Posterior vena cava (tissue), 2 donors: ENCODE data around the gene LRRC43. TPM values are rescaled to one million over a fixed set of nuclear protein-coding genes. Genes with fewer than 3 reads are reported as not detected.

ENCODE experiments used
- DNase-seq: peaks from one replicate; pipeline ENCODE4 v3.0.0-alpha.2; 2020; ENCODE audit warnings: low spot score
- intact Hi-C, 2 donors: fragments of 100-400 bp; cut with DNase I; formaldehyde crosslinking; loops; one replicate each; pipeline versions ENCODE4 v1.14.1 to v1.14.2; 2022 to 2023
- total RNA-seq, 2 donors: library from RNA; stranded (reverse); fragmentation: NEBNext Ultra II Directional; extraction: Animal tissue kit (Norgen Biotek cat#: 25700); gene quantifications; one replicate each; pipeline ENCODE4 v1.2.1, GENCODE V29; 2021
- donor health status: DM: yes; HTN: yes; CAD: no.
- donor health status: DM: yes; HTN: yes; CAD: no.

Gene LRRC43
- total RNA-seq, 2 donors from 2014 or later = 0.60 TPM; not detected in 1

DNA sequence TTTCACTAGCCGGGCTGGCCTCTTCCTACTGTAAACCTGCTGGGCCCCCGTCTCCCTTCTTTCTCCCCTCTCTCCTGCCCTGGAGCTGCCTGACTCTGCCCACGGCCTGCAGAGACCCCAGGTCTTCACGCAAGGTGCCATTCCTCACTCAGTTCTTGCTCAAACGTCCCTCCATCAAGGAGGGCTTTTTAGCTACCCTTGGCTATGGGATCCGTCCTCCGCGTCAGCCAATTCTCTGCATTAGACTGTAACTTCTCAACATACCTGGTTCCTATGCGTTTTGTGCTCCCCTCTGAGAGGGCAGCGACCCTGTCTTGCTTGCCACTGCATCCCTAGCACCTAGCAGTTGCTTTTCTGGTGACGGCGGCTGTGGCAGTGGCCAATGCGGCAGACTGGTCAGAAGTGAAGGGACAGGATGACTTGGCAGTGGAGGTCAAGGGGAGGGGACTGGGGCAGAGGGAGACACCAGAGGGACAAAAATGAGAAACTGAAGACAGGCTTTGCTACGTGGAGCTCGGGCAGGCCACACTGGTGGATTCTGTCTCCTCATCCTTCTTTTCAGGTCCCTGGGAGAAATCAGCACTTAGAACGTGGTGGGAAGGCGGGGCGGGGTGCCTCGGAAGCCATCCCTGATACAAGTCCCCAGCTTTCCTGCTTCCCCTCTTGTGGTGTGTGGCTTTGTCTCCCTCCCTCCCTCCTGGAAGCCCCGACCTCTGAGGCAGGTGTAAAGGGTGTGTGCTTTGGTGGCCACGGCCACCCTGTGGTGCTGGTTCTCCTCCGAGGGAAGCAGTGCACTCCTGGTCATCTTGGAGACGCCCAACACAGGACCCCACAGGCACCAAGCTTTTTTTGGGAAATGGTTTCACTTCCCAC, 22.4 kb downstream of the LRRC43 start:
- intact Hi-C loops = no loop called here
- peak; percentile 69 for DNase-seq

GRCh38 chr12:122206111-122206881, 23.4 kb downstream of the LRRC43 start:
- intact Hi-C loops = no loop called here
- DNase-seq = peak; percentile 46

GRCh38 chr12:122206976-122207375, 24.1 kb downstream of the LRRC43 start:
- peak; percentile 67 for DNase-seq
- intact Hi-C loops = no loop called here

DNA sequence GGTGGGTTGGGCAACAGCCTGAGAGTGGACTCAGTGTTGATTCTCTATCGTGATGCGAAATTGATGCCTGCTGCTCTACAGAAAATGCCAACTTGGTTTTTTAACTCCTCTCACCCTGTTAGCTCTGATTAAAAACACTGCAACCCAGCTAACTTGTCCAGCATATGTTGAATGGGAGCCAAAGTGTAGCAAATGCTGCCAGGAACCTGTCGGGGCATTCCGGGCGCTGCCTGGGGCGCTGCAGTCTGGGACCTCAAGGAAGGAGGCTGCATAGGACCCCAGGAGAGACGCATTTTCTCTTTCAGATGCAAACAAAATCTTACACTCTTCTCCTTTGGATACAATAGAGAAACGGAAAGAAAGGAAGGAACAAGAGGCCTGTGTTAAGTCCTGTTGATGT, 24.5 kb downstream of the LRRC43 start:
- intact Hi-C loops = no loop called here
- DNase-seq = peak; percentile 24

DNA sequence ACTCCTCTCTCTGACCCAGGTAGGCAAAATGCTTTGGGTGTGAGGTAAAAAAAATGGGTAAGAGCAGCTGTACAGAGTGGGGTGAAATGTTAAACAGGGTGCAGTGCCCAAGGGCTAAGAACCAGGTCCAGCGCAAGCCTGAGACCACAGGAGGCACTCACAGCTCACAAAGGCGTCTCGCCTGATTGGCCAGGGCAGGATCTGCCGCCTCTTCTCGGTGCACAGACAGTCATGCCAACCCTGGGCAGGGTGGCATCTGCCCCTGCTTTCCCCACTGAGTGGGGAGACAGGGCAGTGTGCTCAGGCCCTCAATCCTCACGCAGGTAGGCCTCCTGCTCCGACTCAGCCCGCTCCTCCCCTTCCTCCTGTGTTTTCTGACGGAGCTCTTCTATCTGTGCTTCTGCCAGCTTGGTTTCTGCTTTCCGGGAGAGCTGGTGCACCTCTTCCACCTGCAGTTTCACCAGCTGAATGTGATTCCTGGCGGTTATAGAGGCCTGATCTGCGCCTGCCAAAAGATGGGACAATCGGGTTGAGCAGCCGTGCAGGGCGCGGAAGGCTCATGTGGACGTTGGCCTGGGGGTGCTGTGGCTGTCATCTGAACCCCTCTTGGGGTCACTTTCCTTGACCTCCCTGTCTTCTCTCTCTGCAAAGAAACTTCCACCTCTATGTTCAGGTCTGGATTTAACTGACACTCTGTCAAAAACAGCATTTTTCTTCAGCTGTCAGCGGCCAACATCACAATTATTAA, 25.3 kb downstream of the LRRC43 start:
- peak; percentile 66 for DNase-seq
- intact Hi-C loops = no loop called here

DNA sequence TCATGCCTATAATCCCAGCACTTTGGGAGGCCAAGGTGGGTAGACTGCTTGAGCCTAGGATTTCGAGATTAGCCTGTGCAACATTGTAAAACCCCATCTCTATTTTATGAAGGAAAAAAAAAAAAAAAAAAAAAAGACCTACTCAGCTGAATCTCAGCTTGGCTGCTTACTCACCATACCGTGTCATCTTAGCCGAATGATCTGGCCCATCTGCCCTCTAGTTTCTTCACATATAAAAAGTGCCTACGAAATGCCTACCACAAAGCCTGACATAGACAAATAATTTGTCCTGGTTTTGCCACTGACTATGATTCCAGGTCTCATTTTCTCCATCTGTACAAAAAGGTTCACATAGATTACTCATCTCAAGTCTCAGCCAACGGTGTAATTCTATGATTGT, 32.8 kb downstream of the LRRC43 start:
- intact Hi-C loops = no loop called here
- no peak for DNase-seq

- intact Hi-C loops = no loop called here
- DNase-seq = no peak
These were observed 33.5 kb downstream of the LRRC43 start for GRCh38 chr12:122216445-122216844.

DNA sequence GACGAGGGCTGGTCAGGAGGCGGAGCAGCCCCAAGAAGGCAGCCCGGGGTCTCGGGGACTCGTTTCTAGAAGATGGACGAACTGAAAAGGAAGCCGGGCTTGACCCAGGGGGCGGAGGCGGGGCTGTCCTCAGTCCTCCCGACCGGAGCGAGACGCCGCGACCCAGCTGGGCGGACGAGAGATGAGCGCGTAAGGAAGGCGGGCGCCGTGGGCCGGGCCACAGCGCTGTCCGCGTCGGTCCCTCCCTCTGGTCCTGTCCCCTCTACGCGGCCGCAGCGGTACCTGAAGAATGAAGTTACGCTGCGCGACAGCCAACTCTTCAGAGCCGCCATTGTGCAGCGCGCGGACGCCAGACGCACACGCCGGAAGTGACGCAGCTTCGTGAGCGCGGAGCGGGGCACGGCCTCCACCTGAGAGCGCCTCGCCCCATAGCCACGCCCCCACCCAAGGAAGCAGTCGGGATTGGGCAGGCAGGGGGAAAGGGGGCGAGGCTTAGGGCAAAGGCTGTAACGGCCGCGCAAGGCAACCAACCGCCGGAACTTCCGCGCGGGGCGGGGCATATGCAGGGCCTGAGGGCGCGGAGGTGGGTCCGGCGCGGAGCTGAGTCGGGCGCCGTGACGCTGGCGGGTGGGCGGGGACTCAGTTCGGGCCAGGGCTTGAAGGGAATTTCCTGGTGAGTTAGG, 42.9 kb downstream of the LRRC43 start, which contains the start of gene DIABLO:
DIABLO (minus strand) TSS at position 370 of the 683 bp plus-strand sequence; CDS start at position 332, 38 bp downstream.
- DNase-seq = peak; percentile 100
- intact Hi-C loops = no loop called here

GRCh38 chr12:122226366-122227125, 43.6 kb downstream of the LRRC43 start:
- DNase-seq = no peak
- intact Hi-C loops = no loop called here

DNA sequence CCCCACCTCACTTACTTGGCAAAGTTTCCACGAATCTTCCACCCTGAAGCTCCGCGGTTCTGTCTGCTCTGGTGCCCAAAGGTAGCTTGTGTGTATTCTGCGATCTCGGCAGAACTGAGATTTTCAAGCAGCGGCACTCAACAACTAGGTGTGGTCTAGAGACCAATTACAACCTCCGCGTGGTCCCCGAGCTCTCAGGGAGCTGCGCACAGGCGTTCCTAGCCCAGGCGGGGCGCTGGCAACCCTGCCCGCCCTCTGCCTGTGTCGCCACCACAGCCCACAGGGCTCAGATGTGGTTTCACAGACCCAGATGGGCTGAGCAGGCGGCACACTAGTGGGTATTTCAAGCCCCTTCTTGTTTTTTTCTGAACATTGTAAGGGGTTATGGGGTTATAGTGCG, 44.4 kb downstream of the LRRC43 start:
- intact Hi-C loops = no loop called here
- no peak for DNase-seq

DNA sequence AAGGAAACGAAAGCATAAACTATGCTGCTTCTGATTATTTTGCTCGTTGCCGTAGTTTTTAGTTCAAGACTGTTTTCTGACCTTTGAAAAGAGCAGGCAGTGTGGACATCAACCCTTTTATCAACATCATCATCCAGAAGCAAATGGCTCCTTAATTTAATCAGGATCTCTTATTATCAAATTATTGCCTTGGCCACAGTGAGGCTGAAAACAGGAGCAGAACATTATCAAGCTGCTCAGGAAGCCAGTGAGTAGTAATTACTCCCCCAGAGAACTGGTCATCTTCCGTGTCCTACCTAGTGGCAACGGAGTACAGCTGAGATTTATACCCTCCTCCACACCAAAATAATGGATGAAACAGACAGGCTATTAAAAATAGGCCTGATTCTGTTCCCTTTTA, 45.2 kb downstream of the LRRC43 start:
- DNase-seq = no peak
- intact Hi-C loops = no loop called here

DNA sequence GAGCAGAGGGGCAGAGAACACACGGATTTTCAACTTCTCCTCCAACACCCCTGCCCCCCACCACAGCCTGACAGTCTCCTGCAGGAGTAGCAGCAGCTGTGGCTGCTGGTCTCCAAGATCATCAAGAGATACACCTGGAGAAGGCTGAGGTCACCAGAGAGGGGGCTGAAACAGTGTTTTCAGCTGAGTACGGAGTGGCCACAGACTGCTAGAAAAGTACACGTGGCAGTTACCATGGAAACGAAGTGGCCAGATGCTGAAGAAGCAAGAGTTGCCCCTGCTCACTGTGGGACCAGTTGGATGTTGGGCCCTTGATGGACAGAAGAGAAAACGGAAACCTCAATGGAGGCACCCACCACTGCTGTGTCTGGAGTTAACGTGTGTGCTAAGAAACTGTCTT, 47.9 kb downstream of the LRRC43 start:
- intact Hi-C loops = no loop called here
- no peak for DNase-seq

DNA sequence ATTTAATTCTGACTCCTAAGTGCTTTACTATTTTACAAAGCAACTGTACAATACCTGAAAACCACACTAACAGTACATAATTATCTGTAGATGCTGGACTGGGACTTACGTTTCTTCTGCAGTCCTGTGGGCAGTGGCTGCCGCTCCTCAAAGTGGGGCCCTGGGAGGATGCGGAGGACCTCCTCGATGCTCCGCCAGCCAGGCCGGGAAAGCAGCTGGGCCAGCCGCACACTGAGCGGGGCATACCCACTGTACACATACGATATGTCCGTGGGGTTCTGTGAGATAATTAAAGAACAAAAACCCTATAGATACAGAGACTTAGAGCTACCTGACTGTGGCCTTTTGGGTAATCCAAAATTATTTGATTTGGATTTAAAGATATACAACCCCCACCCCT, 49.8 kb downstream of the LRRC43 start:
- no peak for DNase-seq
- intact Hi-C loops = no loop called here

GRCh38 chr12:122235741-122236140, 52.8 kb downstream of the LRRC43 start:
- no peak for DNase-seq
- intact Hi-C loops = no loop called here

DNA sequence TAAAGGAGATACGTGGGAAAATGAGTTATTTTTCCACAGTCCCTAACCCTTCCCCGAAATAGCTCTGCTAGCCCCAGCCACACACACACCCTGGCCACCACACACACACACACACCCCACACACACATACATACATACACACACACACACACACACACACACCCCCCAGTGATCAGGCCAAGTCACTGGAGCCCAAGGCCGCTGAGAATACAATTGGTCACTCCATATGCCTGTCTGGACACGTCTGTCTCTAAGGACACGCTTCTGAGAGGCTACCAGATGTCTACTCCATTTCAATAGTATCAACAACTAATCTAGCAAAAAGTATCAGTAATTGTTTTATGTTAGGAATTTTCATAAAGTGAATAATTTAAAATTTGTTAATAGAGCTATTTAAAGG, 55.9 kb downstream of the LRRC43 start:
- no peak for DNase-seq
- intact Hi-C loops = no loop called here

GRCh38 chr12:122243965-122244364, 61.0 kb downstream of the LRRC43 start:
- DNase-seq = no peak

GRCh38 chr12:122244565-122245371, 61.8 kb downstream of the LRRC43 start:
- DNase-seq = no peak
- intact Hi-C loops = no loop called here

More at GRCh38 chr12:122243965-122244364, 61.0 kb downstream of the LRRC43 start:
- intact Hi-C loops = no loop called here

GRCh38 chr12:122245553-122245952, 62.6 kb downstream of the LRRC43 start:
- intact Hi-C loops = no loop called here
- no peak for DNase-seq
